Left lobe of liver (tissue), 2 donors: ENCODE measurements around the gene ZNF277. TPM values are rescaled to one million over a fixed set of nuclear protein-coding genes. Genes with fewer than 3 reads are reported as not detected.
A peak's percentile ranks its signal among the peaks of the same experiment; 100 is the strongest.

Experiments used
- ATAC-seq: fragments of 200-7000 bp; cut with Tn5 transposase; one replicate; pipeline ENCODE4 v1.9.1; 2020; ENCODE audit warnings: mild to moderate bottlenecking, moderate library complexity
- DNase-seq: peaks from one replicate; pipeline ENCODE4 v3.0.0-alpha.2; 2020; ENCODE audit warnings: low spot score
- total RNA-seq: library from RNA; stranded (reverse); gene quantifications from one replicate; pipeline ENCODE4 v1.2.1, GENCODE V29; 2021
- donor health status: DM: no; HTN: no; CAD: no; lungs with moderate emphysema.
- donor health status: DM: no; HTN: yes; CAD: no.

The ZNF277 gene, protein sequence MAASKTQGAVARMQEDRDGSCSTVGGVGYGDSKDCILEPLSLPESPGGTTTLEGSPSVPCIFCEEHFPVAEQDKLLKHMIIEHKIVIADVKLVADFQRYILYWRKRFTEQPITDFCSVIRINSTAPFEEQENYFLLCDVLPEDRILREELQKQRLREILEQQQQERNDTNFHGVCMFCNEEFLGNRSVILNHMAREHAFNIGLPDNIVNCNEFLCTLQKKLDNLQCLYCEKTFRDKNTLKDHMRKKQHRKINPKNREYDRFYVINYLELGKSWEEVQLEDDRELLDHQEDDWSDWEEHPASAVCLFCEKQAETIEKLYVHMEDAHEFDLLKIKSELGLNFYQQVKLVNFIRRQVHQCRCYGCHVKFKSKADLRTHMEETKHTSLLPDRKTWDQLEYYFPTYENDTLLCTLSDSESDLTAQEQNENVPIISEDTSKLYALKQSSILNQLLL
- total RNA-seq = 13.8 TPM

- ATAC-seq (peak; percentile 87), DNase-seq (peak; percentile 100)
Observed at GRCh38 chr7:112206238-112206990, at the start of gene ZNF277, which contains the start of gene DOCK4. Gene ZNF277 (plus strand): TSS chr7:112206695. CDS start chr7:112206717, 22 bp downstream. Gene DOCK4 (minus strand): TSS chr7:112206399. CDS start chr7:112206138, 261 bp downstream.

- no peak for DNase-seq
- no peak for ATAC-seq
Observed at GRCh38 chr7:112157072-112157471, 49.4 kb upstream of the ZNF277 start.

- ATAC-seq = no peak
- DNase-seq = no peak
Observed at GRCh38 chr7:112159351-112159750, 47.1 kb upstream of the ZNF277 start.

- DNase-seq (no peak), ATAC-seq (peak; percentile 12)
Observed at GRCh38 chr7:112160130-112160770, 46.2 kb upstream of the ZNF277 start.

DNA sequence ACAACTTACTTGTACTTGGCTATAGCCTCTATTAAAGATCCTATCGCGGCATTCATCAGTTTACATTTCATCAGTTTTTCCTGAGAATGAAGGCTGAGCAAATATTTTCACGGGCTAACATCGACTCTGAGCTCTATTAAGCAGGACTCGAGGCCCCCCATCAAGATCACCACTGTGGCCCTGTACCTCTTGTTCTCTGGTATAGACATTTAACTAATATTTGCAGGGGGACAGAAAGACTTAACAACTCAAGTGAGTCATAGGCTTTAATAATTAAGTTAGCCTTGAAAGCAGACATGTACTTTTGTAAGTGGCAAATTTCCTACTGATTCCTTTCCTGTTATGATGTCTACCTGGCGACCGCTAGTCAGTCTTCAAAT lies 45.7 kb upstream of the ZNF277 start:
- DNase-seq (no peak), ATAC-seq (no peak)

DNA sequence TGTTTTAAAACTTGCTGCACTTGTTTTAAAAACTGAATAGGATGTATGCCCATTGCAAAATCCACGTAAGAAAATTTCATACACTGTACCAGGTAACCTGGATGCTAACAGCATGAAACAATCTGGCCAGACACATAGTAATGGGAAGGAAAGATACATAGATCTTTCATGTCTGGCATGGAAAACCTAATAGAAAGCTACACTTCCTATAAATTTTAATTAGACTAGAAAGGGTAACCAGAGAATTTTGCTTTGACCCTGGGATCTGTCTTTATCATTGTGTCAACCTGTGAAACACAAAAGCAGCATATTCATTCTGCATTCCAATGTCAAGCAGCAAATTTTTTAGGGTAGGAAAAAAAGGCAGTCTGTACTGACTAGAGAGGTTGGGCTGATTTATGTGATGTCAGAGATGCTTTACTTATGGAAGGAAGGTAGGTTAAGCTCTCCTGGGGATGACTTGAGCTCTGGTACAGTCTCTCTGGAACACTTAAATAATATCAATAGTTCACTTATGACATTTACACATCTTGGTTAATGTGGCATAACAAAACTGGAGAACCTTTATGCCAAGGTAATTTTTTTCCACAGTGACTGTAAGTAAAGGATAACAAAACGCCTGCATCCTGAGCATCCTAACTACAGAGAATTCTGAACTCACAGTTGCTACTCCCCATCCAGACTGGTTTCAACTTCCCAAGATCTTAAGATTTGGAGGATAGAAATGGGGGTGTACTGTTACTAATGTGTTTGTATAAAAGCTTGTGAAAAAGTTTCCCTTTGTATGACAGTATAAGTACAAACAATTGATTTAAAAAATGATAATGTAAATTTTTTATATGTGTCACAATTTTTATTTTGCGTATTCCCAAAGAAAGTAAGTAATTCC lies 45.0 kb upstream of the ZNF277 start:
- DNase-seq (no peak), ATAC-seq (no peak)

GRCh38 chr7:112162142-112162766 lies 44.2 kb upstream of the ZNF277 start:
- ATAC-seq (peak; percentile 88), DNase-seq (no peak)

DNA sequence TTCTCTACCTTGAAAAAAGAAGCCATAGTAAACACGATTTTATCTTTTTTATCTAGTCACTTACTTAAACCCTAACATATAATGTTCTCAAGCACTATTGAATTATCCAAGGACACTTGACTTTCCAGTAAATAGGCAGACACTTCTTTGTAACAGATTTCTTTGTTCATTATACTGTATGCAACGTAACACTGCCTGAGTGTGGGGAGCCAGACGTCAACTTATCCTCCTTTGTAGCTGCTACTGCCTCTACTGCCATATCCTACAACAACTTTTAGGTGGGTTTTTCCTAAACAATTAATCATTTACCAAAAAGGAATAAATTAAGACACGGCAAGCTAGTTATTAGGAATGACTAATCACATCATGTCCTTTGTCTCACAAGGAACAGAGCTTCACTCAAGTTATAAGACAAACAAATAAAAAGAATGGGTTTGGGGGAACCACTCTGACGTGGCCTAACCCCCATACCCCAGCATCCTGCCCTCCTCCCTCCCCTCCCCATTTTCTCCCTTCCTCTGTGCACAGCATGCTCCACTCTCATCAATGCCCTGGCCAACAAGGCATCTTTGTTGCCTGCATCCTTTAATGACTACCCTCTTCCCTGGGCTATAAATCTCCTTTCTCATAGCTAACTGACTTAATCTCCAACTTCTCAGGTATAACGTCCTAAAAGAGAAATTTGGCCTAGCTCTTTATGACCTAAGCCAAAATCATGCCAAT lies 43.5 kb upstream of the ZNF277 start:
- ATAC-seq (peak; percentile 7), DNase-seq (no peak)

- DNase-seq = no peak
- no peak for ATAC-seq
Observed at GRCh38 chr7:112167147-112167546, 39.3 kb upstream of the ZNF277 start.

DNA sequence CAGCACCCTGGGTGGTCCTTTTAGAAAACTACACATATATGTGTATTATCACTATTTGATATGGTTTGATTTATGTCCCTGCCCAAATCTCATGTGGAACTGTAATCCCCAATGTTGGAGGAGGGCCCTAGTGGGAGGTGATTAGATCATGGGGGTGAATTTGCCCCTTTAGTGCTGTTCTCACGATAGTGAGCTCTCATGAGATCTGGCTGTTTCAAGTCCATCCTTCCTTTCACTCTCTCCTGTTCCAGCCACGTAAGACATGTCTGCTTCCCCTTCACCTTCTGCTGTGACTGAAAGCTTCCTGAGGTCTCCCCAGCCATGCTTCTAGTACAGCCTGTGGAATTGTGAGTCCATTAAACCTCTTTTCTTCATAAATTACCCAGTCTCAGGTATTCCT lies 37.6 kb upstream of the ZNF277 start:
- DNase-seq (no peak), ATAC-seq (no peak)

- ATAC-seq (no peak), DNase-seq (no peak)
Observed at GRCh38 chr7:112171673-112172072, 34.8 kb upstream of the ZNF277 start.

GRCh38 chr7:112172870-112173567 lies 33.5 kb upstream of the ZNF277 start:
- no peak for DNase-seq

DNA sequence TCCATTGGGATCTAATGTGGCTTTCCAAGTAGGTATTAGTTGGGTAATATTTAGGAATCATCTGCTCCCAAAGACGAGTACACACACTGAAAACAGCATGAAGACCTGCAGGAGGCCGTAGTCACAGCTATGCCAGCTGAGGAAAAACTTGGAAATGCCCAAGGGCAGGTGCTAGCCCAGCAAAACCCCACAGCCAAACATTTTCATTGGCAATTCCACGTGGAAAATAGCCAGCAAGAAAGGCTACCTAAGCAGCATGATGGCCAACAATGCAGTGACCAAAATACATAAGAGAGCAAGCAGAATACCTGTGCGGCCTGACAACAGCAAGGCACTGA lies 33.0 kb upstream of the ZNF277 start:
- ATAC-seq (peak; percentile 18), DNase-seq (no peak)

More at GRCh38 chr7:112172870-112173567, 33.5 kb upstream of the ZNF277 start:
- no peak for ATAC-seq

- DNase-seq = no peak
- no peak for ATAC-seq
Observed at GRCh38 chr7:112174192-112174591, 32.3 kb upstream of the ZNF277 start.

GRCh38 chr7:112176241-112176640 lies 30.3 kb upstream of the ZNF277 start:
- no peak for ATAC-seq
- DNase-seq = no peak

DNA sequence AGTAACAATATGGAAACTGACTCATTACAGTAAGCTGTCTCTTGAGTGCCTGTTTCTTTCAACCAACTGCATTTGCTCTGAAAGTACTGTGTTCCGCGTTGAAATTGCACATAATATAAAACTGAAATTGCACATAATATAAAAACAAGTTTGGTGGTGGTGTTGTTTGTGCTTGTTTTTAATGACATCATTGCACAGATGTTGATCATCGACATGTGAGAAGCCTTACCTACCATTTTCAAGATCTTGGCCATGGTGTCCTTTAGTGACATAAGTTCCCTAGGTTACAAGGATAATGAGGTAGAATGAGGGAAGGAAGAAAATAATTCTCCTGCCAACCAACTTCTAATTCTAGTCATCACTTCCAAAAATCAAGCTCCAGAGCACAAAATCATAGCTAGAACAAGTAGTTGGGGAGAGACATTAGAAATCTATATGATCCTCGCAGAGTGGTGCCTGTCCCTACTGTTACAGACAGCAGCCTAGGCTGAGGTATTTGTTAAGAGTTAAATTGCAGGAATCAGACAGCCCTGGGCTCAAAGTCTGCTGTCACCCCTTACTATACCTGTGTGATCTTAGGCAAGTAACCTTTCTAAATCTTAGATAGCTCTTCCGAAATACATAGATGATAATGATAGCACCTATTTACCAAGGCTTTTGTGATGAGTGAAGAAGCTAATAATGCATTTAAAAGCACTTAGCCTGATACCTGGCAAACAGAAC lies 29.6 kb upstream of the ZNF277 start:
- no peak for ATAC-seq

GRCh38 chr7:112180223-112180622 lies 26.3 kb upstream of the ZNF277 start:
- ATAC-seq (peak; percentile 56), DNase-seq (no peak)

More for the DNA sequence above, 29.6 kb upstream of the ZNF277 start:
- no peak for DNase-seq

- ATAC-seq (peak; percentile 64), DNase-seq (no peak)
Observed at GRCh38 chr7:112182749-112183148, 23.7 kb upstream of the ZNF277 start.
